Measurements from ENCODE around the gene TBC1D7.

GRCh38 chr6:13339863-13340630 lies 11.7 kb upstream of the TBC1D7 start:
- no peak for TF ChIP-seq ATF3 (IDR thresholded peaks at IDR 0.05; ENCODE audit: borderline replicate concordance, extremely low read depth, low read depth, low read length)
- no peak for TF ChIP-seq POLR2A (IDR thresholded peaks at IDR 0.05; ENCODE audit: low read depth, low read length)
- no peak for TF ChIP-seq CTCF (IDR thresholded peaks at IDR 0.05 in 2 of 3, conservative IDR thresholded peaks at IDR 0.05 in 1 of 3; ENCODE audit: control insufficient read depth in 2 of 3, extremely low read depth in 1 of 3, insufficient read depth in 1 of 3, low read depth in 3 of 3, low read length in 3 of 3)
- no peak for TF ChIP-seq IKZF1 (conservative IDR thresholded peaks at IDR 0.05)
- TF ChIP-seq EP300 (IDR thresholded peaks at IDR 0.05; ENCODE audit: borderline replicate concordance in 1 of 2, control insufficient read depth in 1 of 2, low read depth in 2 of 2, low read length in 2 of 2), result no peak
- no peak for TF ChIP-seq POLR2AphosphoS5 (IDR thresholded peaks at IDR 0.05; ENCODE audit: low read length)
- no peak for TF ChIP-seq CREB1 (IDR thresholded peaks at IDR 0.05; ENCODE audit: low read depth)
- no peak for TF ChIP-seq HDGF (IDR thresholded peaks at IDR 0.05)
- no peak for TF ChIP-seq SIN3A (IDR thresholded peaks at IDR 0.05; ENCODE audit: low read depth, low read length)
- no peak for TF ChIP-seq BCL3 (IDR thresholded peaks at IDR 0.05; ENCODE audit: borderline replicate concordance, insufficient read depth, low read depth, low read length, poor library complexity, severe bottlenecking)
- no peak for TF ChIP-seq REST (IDR thresholded peaks at IDR 0.05; ENCODE audit: low read depth, low read length)

All from GM12878 (cell line).